Measurements from ENCODE around the gene GFRA4.

- TF ChIP-seq, protein P1, sequence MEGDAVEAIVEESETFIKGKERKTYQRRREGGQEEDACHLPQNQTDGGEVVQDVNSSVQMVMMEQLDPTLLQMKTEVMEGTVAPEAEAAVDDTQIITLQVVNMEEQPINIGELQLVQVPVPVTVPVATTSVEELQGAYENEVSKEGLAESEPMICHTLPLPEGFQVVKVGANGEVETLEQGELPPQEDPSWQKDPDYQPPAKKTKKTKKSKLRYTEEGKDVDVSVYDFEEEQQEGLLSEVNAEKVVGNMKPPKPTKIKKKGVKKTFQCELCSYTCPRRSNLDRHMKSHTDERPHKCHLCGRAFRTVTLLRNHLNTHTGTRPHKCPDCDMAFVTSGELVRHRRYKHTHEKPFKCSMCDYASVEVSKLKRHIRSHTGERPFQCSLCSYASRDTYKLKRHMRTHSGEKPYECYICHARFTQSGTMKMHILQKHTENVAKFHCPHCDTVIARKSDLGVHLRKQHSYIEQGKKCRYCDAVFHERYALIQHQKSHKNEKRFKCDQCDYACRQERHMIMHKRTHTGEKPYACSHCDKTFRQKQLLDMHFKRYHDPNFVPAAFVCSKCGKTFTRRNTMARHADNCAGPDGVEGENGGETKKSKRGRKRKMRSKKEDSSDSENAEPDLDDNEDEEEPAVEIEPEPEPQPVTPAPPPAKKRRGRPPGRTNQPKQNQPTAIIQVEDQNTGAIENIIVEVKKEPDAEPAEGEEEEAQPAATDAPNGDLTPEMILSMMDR (conservative IDR thresholded peaks at IDR 0.05; ENCODE audit: low read length) = no peak
- TF ChIP-seq EZH2phosphoT487 (IDR thresholded peaks at IDR 0.05; ENCODE audit: borderline replicate concordance) = no peak
Observed at GRCh38 chr20:3686421-3686820, 23.2 kb upstream of the GFRA4 start.

Measured in Loucy (cell line).